Activated T-helper 17 cell treated with anti-CD3 and anti-CD28 coated beads, Interleukin-2, amount 50 U/mL, for 72 hours (primary cell): ENCODE data around the gene PAMR1. TPM values are rescaled to one million over a fixed set of nuclear protein-coding genes. Genes with fewer than 3 reads are reported as not detected.

Source experiments
- ATAC-seq: fragments of 150-1000 bp; cut with Tn5 transposase; replicated peaks from 2 replicates; pipeline ENCODE4 v1.10.0; 2021; ENCODE audit warnings: mild to moderate bottlenecking, moderate library complexity
- H3K27ac Mint-ChIP-seq: one replicate; pipeline ENCODE4 v1.8.0; 2022; ENCODE audit warnings: mixed read lengths
- H3K27me3 Mint-ChIP-seq: one replicate; pipeline ENCODE4 v1.8.0; 2022; ENCODE audit warnings: mixed read lengths
- H3K36me3 Mint-ChIP-seq: one replicate; pipeline ENCODE4 v1.8.0; 2022; ENCODE audit warnings: low read depth, mild to moderate bottlenecking, mixed read lengths
- H3K4me1 Mint-ChIP-seq: one replicate; pipeline ENCODE4 v1.8.0; 2022; ENCODE audit warnings: mixed read lengths
- H3K4me3 Mint-ChIP-seq: one replicate; pipeline ENCODE4 v1.8.0; 2022; ENCODE audit warnings: mild to moderate bottlenecking, mixed read lengths
- H3K9me3 Mint-ChIP-seq: one replicate; pipeline ENCODE4 v1.8.0; 2022; ENCODE audit warnings: mixed read lengths
- total RNA-seq, 2 donors: library from RNA; stranded (reverse); gene quantifications; one replicate each; pipeline ENCODE4 v1.2.3, GENCODE V29; 2022

PAMR1 gene
- total RNA-seq, 2 donors from 2014 or later, result not detected

DNA sequence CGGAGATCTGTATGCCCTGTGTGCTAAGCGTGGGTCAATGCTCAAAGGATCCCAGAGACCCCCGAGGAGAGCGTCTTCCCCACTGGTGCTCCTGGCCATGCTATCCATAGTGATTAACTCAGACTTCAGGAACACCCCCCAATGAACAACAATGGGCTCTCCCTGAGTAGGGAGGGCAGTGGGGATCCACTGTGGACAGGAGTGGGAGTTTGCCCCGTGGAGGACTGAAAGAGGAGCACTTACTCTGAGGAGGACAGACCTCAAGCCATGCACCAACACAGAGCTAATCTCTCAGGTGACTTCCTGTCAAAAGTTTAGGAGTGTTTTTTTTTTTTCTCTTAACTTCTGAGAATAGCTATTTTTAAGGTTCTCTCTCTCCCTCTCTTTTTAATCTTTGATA is 130.5 kb downstream of the PAMR1 start:
- H3K4me3 Mint-ChIP-seq, result no peak overlapping the region

DNA sequence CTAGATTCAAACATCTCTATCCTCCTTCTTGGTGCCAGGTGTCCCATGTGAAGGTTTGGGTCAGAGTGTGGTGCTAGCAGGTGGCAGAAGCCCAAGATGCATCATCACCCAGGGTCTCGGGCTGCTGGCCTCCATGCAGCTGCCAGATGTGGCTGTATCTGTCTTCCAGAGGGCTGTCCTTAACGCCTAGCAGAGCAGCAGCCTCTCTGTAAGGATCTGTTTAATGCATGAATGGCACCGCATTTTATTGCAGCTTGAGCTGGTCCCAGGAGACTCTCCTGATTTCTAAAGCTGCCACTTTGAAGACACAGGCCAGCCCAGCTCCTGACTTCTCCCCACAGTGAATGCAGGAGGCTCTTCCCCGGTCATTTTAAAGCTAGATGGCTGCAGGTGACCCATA is 132.3 kb downstream of the PAMR1 start:
- no peaks in the 10 kb centered on the region for H3K36me3 Mint-ChIP-seq
- peaks cover 5% of the 10 kb centered on the region for H3K27me3 Mint-ChIP-seq
- H3K4me3 Mint-ChIP-seq, result no peak overlapping the region
- no peak for ATAC-seq
- H3K4me1 Mint-ChIP-seq, result peaks cover 17% of the 10 kb centered on the region
- H3K9me3 Mint-ChIP-seq, result no peaks in the 10 kb centered on the region
- H3K27ac Mint-ChIP-seq, result no peak overlapping the region

More for the DNA sequence above, 130.5 kb downstream of the PAMR1 start:
- no peak for ATAC-seq
- H3K27me3 Mint-ChIP-seq, result peaks cover 12% of the 10 kb centered on the region
- peaks cover 17% of the 10 kb centered on the region for H3K4me1 Mint-ChIP-seq
- H3K36me3 Mint-ChIP-seq, result no peaks in the 10 kb centered on the region
- no peaks in the 10 kb centered on the region for H3K9me3 Mint-ChIP-seq
- no peak overlapping the region for H3K27ac Mint-ChIP-seq

DNA sequence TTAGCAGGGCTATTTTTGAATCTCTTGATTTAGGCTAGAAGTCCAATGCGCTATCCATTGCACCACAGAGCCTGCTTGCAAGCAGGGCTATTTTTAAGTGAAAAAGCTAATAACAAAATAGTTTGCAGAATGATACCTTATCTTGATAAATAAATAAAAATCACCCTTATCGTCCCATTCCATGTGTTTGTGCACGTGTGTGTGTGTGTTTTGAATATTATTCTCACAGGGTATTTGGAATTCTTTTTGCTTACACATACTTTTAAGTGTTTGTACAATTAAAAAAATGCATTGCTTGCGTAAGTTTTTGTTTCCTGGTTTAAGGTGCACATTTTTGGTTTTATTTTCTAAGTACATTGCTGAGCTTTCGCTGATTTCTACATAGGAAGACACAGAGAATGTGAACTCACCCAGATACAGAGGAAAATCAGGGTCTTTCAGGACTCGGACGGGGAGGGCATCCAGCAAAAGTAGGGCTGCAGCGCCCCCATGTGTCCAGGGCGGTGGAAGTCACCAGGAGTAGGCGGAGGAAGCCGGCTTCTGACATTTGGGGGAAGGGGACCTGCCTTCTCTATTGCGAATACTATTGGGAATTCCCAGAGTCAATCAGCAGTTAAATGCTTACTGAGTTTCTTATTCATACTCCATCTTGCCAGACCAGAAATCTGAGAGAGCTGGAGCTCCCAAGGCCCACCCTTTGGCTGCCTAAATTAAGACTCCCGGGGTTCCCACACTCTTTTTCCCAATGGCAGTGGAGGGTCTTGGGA is 133.3 kb downstream of the PAMR1 start:
- H3K27me3 Mint-ChIP-seq, result peaks cover 4% of the 10 kb centered on the region
- peaks cover 22% of the 10 kb centered on the region for H3K4me1 Mint-ChIP-seq
- peak overlapping the region; percentile 51 for H3K27ac Mint-ChIP-seq
- peak; percentile 56 for ATAC-seq
- peak overlapping the region; percentile 68 for H3K4me3 Mint-ChIP-seq
- no peaks in the 10 kb centered on the region for H3K36me3 Mint-ChIP-seq
- H3K9me3 Mint-ChIP-seq, result no peaks in the 10 kb centered on the region

DNA sequence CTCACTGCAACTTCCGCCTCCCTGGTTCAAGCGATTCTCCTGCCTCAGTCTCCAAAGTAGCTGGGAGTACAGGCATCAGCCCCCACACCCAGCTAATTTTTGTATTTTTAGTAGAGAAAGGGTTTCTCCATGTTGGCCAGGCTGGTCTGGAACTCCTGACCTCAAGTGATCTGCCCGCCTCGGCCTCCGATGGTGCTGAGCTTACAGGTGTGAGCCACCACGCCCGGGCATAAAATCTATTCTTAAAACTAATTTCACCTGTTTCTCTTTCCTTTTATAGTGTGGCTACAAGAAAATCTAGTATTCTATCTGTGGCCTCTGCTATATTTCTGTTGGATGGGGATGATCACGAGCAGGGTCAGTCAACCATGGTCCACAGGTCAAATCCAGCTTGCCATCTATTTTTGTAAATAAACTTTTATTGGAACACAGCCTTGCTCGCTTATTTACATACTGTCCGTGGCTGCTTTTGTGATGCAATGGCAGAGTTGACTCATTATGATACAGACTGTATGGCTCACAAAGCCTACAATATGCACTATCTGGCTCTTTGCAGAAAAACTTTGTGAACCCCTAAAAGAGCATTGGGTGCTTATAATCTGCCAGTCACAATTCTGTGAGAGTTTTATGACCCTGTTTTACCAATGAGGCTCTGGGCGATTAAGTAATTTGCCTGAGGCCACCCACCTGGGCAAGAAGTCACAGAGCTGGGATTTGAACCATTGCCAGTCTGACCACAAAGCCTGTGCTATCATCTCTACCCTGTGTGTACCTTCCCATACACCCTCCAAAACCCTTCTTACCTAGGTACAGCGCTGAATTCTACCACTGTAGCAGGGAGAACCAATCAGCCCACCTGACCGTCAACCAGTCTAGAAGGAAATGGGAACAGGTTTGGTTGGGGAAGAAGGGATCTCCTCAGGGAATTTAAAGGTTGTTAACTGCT is 134.4 kb downstream of the PAMR1 start:
- no peaks in the 10 kb centered on the region for H3K9me3 Mint-ChIP-seq
- H3K36me3 Mint-ChIP-seq, result no peaks in the 10 kb centered on the region
- peak; percentile 92 for ATAC-seq
- peaks cover 4% of the 10 kb centered on the region for H3K27me3 Mint-ChIP-seq
- H3K27ac Mint-ChIP-seq, result peak overlapping the region; percentile 84
- H3K4me3 Mint-ChIP-seq, result peak overlapping the region; percentile 68
- H3K4me1 Mint-ChIP-seq, result peaks cover 26% of the 10 kb centered on the region

DNA sequence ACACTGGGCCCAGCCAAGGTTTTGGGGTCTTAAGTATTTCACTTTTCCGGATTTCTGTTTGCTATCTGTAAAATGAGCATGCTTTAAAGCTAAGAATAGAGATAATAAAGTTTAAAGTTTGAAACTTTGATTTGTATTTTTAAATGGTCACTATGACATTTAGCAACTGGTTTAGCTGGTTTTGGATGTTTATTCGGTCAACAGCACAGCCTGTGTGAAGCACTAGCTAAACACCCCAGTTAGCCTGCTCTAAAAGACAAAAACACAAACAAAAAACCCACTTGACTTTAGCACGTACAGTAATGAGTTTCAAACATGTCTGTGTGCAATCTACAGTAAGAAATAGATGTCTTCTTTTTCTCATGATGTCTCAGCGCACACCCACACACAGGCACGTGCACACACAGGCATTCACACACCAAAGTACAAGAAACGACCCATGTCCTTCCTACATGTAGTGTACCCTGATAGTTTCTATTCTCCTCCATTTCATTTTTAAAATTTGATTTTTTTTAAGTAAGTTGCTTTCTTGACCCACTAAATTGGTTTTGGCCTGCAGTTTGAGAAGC is 135.4 kb downstream of the PAMR1 start:
- Mint-ChIP-seq H3K9me3 (no peaks in the 10 kb centered on the region), H3K4me3 (peak overlapping the region; percentile 68), H3K36me3 (no peaks in the 10 kb centered on the region), H3K27me3 (peaks cover 4% of the 10 kb centered on the region), H3K4me1 (peaks cover 26% of the 10 kb centered on the region), H3K27ac (peak overlapping the region; percentile 84)
- peak; percentile 36 for ATAC-seq

DNA sequence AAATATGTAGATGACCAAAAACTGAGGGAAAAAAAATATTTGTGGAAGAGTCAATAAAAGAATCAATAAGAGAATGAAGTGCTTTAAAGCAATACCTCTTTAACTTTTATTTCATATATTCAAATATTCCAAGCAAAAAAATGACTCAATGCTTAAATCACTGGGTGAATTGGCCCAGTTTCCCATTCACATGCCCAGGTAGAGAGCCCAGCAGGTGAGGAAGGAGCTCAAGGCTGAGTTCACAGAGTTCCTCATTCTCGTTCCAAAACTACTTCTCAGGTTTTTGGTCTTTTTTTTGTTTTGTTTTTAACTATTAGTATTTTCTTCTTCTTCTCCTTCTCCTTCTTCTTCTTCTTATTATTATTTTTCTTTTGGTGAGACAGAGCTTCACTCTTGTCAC is 136.3 kb downstream of the PAMR1 start:
- Mint-ChIP-seq H3K4me1 (peaks cover 26% of the 10 kb centered on the region), H3K36me3 (no peaks in the 10 kb centered on the region), H3K27ac (peak overlapping the region; percentile 58), H3K4me3 (no peak overlapping the region), H3K9me3 (no peaks in the 10 kb centered on the region), H3K27me3 (peaks cover 4% of the 10 kb centered on the region)
- ATAC-seq, result no peak

DNA sequence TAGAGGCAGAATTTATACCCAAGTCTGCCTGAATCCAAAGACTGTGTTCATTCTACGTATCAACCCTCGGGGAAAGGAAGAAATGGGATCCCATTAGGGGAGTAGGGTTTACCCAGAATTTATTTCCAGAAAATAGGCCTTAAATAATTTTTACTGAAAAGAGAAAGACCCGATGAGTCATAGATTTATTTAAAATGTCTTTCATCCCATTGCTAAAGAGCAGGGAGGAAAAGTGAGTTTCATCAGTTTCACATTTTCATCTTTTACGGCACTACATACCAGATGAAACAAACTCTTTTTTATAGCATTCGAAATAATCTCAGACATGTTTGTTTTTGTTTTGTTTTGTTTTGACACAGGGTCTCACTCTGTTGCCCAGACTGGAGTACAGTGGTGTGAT is 137.4 kb downstream of the PAMR1 start:
- no peaks in the 10 kb centered on the region for H3K27me3 Mint-ChIP-seq
- H3K4me3 Mint-ChIP-seq, result no peak overlapping the region
- no peaks in the 10 kb centered on the region for H3K36me3 Mint-ChIP-seq
- peaks cover 26% of the 10 kb centered on the region for H3K4me1 Mint-ChIP-seq
- no peak for ATAC-seq
- H3K9me3 Mint-ChIP-seq, result no peaks in the 10 kb centered on the region
- H3K27ac Mint-ChIP-seq, result peak overlapping the region; percentile 78

DNA sequence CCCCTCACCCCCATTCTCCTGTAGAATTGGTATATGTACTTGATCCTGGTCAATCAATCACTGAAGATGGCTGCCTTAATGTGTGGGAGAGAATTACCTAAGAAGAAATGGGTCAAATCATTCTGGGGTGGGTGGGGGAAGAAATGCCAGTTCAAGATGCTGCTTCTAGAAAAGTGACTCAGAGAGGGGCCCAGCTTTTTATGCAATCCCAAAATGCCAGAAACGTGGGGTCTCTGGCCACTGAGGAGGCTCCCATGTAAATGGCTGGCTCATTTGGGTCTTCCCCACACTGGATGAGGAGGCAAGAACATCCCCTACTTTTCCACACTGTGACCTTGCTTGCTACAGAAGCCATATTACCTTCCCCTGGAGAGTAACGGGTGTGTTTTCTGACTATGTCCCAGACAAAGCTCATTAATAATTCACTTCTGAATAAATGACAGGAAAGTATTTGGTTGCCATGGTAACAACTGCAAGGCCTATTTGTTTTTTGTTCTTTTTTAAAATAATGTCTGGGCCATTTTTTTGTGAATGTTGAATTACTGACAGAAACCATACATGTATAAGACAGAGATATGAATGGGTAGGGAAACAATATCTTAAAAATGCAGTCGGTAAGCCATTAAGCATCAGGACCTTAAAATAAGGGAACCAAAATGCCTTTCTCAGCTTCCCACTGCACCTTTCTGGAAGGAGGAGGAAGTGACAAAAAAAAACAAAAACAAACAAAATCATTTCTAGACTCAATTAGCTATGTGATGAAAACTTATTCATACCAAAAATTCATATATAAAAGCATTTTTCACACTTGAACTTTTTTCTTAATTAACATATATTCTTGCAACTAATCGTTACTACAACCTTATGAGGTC is 138.1 kb downstream of the PAMR1 start:
- H3K36me3 Mint-ChIP-seq, result no peaks in the 10 kb centered on the region
- peak; percentile 18 for ATAC-seq
- H3K27ac Mint-ChIP-seq, result peak overlapping the region; percentile 78
- H3K4me1 Mint-ChIP-seq, result peaks cover 26% of the 10 kb centered on the region
- no peak overlapping the region for H3K4me3 Mint-ChIP-seq
- H3K9me3 Mint-ChIP-seq, result no peaks in the 10 kb centered on the region
- H3K27me3 Mint-ChIP-seq, result no peaks in the 10 kb centered on the region

DNA sequence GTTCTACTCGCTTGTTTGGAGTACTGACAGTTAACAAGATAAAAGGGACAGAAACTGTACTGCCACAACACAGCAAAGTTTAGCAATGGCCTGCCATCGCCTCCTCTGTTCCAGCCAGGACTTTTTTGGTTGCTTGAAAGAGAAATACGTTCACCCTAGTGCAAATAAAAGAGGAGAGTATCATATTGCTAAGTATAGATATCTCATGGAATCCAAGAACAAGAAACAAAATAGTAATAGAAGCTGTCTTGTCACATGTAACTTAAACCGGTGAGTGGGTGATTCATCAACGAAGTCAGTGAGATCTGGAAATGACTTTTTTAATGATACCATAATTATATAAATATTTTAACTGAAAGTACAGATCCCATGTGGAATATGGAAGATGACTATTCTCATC is 141.5 kb downstream of the PAMR1 start:
- Mint-ChIP-seq H3K4me3 (no peak overlapping the region), H3K36me3 (no peaks in the 10 kb centered on the region), H3K27ac (no peak overlapping the region), H3K4me1 (peaks cover 9% of the 10 kb centered on the region), H3K27me3 (no peaks in the 10 kb centered on the region), H3K9me3 (no peaks in the 10 kb centered on the region)
- ATAC-seq, result no peak

Other genes starting within 250 kb of the PAMR1 start
- not detected for gene SLC1A2, start 106.1 kb downstream of the PAMR1 start, total RNA-seq
- under 1 TPM; 0.21 to 0.48 TPM for gene FJX1, start 92.8 kb upstream of the PAMR1 start, total RNA-seq
- gene TRIM44, start 137.2 kb upstream of the PAMR1 start, total RNA-seq, result 10 to 100 TPM; 14.3 to 17.7 TPM